GM23248 (cell line): Measurements from ENCODE around the gene CACNA1E.
"Not testable (repeated sequence)": the region's sequence is repeated elsewhere in the genome, so short reads cannot be mapped to it uniquely, and the experiment has no call there.

Source experiments
- EZH2 ChIP-seq: fragments of 200-600 bp; sonication (generic); IDR thresholded peaks from 2 replicates; pipeline ENCODE4 v1.6.1; 2018; ENCODE audit warnings: antibody characterized with exemption, mild to moderate bottlenecking; ENCODE audit not compliant: insufficient read depth, poor library complexity, severe bottlenecking
- EZH2phosphoT487 ChIP-seq: fragments of 200-600 bp; sonication (generic); IDR thresholded peaks from 2 replicates; pipeline ENCODE4 v1.6.1; 2018; ENCODE audit warnings: antibody characterized with exemption, moderate library complexity, mild to moderate bottlenecking, low read depth; ENCODE audit not compliant: insufficient read depth

DNA sequence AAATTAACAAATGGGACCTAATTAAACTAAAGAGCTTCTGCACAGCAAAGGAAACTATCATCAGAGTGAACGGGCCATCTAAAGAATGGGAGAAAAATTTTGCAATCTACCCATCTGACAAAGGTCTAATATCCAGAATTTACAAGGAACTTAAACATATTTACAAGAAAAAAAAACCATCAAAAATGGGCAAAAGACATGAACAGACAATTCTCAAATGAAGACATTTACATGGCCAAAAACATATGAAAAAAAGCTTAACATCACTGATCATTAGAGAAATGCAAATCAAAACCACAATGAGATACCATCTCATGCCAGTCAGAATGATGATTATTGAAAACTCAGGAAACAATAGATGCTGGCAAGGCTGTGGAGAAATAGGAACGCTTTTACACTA lies 370.9 kb downstream of the CACNA1E start:
- TF ChIP-seq EZH2, EZH2phosphoT487: not testable (repeated sequence)
